ENCODE measurements around the gene XAB2. TPM values are rescaled to one million over a fixed set of nuclear protein-coding genes. Genes with fewer than 3 reads are reported as not detected.

The XAB2 gene
- total and polyA plus RNA-seq, 4 donors = 34.1 to 48.3 (median 39.3) TPM

- H3K36me3 ChIP-seq (ENCODE audit: control insufficient read depth in 4 of 4, insufficient read depth in 4 of 4, low read length in 4 of 4) = peaks cover 0 to 44% (median 2%) of the 10 kb centered on the region in 4 donors
- peaks cover 0 to 10% (median 4%) of the 10 kb centered on the region in 5 donors for H3K4me1 ChIP-seq (ENCODE audit: control insufficient read depth in 5 of 5, insufficient read depth in 5 of 5, low read length in 5 of 5)
- no peak overlapping the region for H3K9ac ChIP-seq (ENCODE audit: insufficient read depth in 1 of 2, low read length in 2 of 2)
- no peaks in the 10 kb centered on the region for H3K27me3 ChIP-seq (ENCODE audit: control insufficient read depth in 3 of 3, insufficient read depth in 3 of 3, low read length in 2 of 3)
- TF ChIP-seq CTCF (IDR thresholded peaks at IDR 0.05; ENCODE audit: control extremely low read depth, extremely low read depth) = no peak
- ATAC-seq (ENCODE audit: insufficient read depth, low FRiP score) (no peak), DNase-seq (no peak)
- 81 to 86% methylated on average over 44 to 59 of the region's 59 CpGs for WGBS, 2 donors
- no peaks in the 10 kb centered on the region for H3K9me3 ChIP-seq (ENCODE audit: control insufficient read depth in 4 of 4, insufficient read depth in 3 of 4, low read length in 3 of 4)
- H3K27ac ChIP-seq (ENCODE audit: low read depth in 1 of 2, low read length in 1 of 2) = no peak overlapping the region
- H3K4me3 ChIP-seq = no peak overlapping the region
Observed at GRCh38 chr19:7614859-7615741, 14.2 kb downstream of the XAB2 start.

DNA sequence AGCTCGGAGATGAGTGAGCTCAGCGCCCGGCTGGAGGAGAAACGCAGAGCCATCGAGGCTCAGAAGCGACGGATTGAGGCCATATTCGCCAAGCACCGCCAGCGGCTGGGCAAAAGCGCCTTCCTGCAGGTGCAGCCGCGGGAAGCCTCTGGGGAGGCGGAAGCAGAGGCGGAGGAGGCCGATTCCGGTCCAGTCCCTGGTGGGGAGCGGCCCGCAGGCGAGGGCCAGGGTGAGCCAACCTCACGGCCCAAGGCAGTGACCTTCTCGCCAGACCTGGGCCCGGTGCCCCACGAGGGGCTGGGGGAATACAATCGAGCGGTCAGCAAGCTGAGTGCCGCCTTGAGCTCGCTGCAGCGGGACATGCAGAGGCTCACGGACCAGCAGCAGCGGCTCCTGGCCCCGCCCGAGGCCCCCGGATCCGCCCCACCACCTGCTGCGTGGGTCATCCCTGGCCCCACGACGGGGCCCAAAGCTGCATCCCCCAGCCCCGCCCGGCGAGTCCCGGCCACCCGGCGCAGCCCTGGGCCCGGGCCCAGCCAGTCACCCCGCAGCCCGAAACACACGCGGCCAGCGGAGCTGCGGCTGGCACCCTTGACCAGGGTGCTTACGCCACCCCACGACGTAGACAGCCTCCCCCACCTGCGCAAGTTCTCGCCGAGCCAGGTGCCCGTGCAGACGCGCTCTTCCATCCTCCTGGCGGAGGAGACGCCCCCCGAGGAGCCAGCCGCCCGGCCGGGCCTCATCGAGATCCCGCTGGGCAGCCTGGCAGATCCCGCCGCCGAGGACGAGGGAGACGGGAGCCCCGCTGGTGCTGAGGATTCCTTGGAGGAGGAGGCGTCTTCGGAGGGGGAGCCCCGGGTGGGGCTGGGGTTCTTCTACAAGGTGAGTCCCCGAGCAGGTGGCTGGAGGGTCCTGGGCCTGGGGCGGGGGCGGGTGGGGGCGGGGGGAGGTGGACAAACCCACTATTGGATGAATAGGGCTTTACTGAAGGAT lies 16.8 kb downstream of the XAB2 start:
- 92 to 95% methylated on average over 70 to 81 of the region's 81 CpGs for WGBS, 2 donors

More for the DNA sequence above, 16.8 kb downstream of the XAB2 start:
- Histone ChIP-seq H3K27me3 (ENCODE audit: control insufficient read depth in 3 of 3, insufficient read depth in 3 of 3, low read length in 2 of 3) (no peaks in the 10 kb centered on the region), H3K9me3 (ENCODE audit: control insufficient read depth in 4 of 4, insufficient read depth in 3 of 4, low read length in 3 of 4) (no peaks in the 10 kb centered on the region), H3K4me1 (ENCODE audit: control insufficient read depth in 5 of 5, insufficient read depth in 5 of 5, low read length in 5 of 5) (peaks cover 0 to 3% (median 0%) of the 10 kb centered on the region in 5 donors), H3K9ac (ENCODE audit: insufficient read depth in 1 of 2, low read length in 2 of 2) (no peak overlapping the region), H3K27ac (ENCODE audit: low read depth in 1 of 2, low read length in 1 of 2) (no peak overlapping the region), H3K36me3 (ENCODE audit: control insufficient read depth in 4 of 4, insufficient read depth in 4 of 4, low read length in 4 of 4) (peaks cover 0 to 23% (median 0%) of the 10 kb centered on the region in 4 donors), H3K4me3 (no peak overlapping the region)
- ATAC-seq (ENCODE audit: insufficient read depth, low FRiP score) = no peak
- no peak for TF ChIP-seq CTCF (IDR thresholded peaks at IDR 0.05; ENCODE audit: control extremely low read depth, extremely low read depth)
- no peak for DNase-seq

All from lung (tissue), 12 donors.